Breast epithelium (tissue), 3 donors: ENCODE measurements around the gene REM2.

Experiments
- POLR2A ChIP-seq: fragments of 450-650 bp; IDR thresholded peaks from one replicate; pipeline ENCODE4 v1.6.1; 2016; ENCODE audit warnings: antibody characterized with exemption, mild to moderate bottlenecking, moderate library complexity
- TF ChIP-seq, protein P1 (sequence below), 3 donors: fragments of 450-650 bp; IDR thresholded peaks; one replicate each; pipeline ENCODE4 v1.5.1; 2016 to 2017; ENCODE audit warnings: antibody characterized with exemption in 3 of 3, mild to moderate bottlenecking in 3 of 3, moderate library complexity in 3 of 3

- TF ChIP-seq, protein P1, sequence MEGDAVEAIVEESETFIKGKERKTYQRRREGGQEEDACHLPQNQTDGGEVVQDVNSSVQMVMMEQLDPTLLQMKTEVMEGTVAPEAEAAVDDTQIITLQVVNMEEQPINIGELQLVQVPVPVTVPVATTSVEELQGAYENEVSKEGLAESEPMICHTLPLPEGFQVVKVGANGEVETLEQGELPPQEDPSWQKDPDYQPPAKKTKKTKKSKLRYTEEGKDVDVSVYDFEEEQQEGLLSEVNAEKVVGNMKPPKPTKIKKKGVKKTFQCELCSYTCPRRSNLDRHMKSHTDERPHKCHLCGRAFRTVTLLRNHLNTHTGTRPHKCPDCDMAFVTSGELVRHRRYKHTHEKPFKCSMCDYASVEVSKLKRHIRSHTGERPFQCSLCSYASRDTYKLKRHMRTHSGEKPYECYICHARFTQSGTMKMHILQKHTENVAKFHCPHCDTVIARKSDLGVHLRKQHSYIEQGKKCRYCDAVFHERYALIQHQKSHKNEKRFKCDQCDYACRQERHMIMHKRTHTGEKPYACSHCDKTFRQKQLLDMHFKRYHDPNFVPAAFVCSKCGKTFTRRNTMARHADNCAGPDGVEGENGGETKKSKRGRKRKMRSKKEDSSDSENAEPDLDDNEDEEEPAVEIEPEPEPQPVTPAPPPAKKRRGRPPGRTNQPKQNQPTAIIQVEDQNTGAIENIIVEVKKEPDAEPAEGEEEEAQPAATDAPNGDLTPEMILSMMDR (IDR thresholded peaks at IDR 0.05): no peak
- TF ChIP-seq POLR2A: no peak
Measured at GRCh38 chr14:22896760-22897159, 13.7 kb downstream of the REM2 start.
